KMS-11 (cell line): Measurements from ENCODE around the gene TRPM4.

Source experiments
- H2AFZ ChIP-seq: fragments of 200-600 bp; sonication (generic); 2 replicates; pipeline ENCODE4 v1.6.1; 2016; ENCODE audit warnings: antibody characterized with exemption, mixed run types, low read depth
- H3K27ac ChIP-seq: fragments of 200-600 bp; sonication (generic); 2 replicates; pipeline ENCODE4 v1.6.1; 2016; ENCODE audit warnings: mild to moderate bottlenecking, mixed run types
- H3K27me3 ChIP-seq: fragments of 200-600 bp; sonication (generic); 2 replicates; pipeline ENCODE4 v1.6.1; 2017; ENCODE audit warnings: mild to moderate bottlenecking, low read depth, mixed run types, moderate library complexity; ENCODE audit not compliant: insufficient read depth
- H3K36me3 ChIP-seq: fragments of 200-600 bp; sonication (generic); 2 replicates; pipeline ENCODE4 v1.6.1; 2017; ENCODE audit warnings: mild to moderate bottlenecking, mixed run types; ENCODE audit not compliant: insufficient read depth
- H3K4me1 ChIP-seq: fragments of 200-600 bp; sonication (generic); 2 replicates; pipeline ENCODE4 v1.6.1; 2016; ENCODE audit warnings: mild to moderate bottlenecking, low read depth, mixed run types; ENCODE audit not compliant: poor library complexity, severe bottlenecking
- H3K4me2 ChIP-seq: fragments of 200-600 bp; sonication (generic); 2 replicates; pipeline ENCODE4 v1.7.0; 2016; ENCODE audit warnings: mild to moderate bottlenecking, mixed run types
- H3K4me3 ChIP-seq: fragments of 200-600 bp; sonication (generic); IDR thresholded peaks from 2 replicates; pipeline ENCODE4 v1.6.1; 2017; ENCODE audit warnings: low read depth, low read length, mixed read lengths; ENCODE audit not compliant: insufficient read depth
- H3K79me2 ChIP-seq: fragments of 200-600 bp; sonication (generic); 2 replicates; pipeline ENCODE4 v1.6.1; 2016; ENCODE audit warnings: low read depth, mixed run types; ENCODE audit not compliant: insufficient read depth
- H3K9ac ChIP-seq: fragments of 200-600 bp; sonication (generic); 2 replicates; pipeline ENCODE4 v1.6.1; 2016; ENCODE audit warnings: mild to moderate bottlenecking, mixed run types
- H4K20me1 ChIP-seq: fragments of 200-600 bp; sonication (generic); 2 replicates; pipeline ENCODE4 v1.6.1; 2016; ENCODE audit warnings: mild to moderate bottlenecking, mixed run types; ENCODE audit not compliant: insufficient read depth
- CTCF ChIP-seq: fragments of 200-600 bp; sonication (generic); conservative IDR thresholded peaks from 2 replicates; pipeline ENCODE4 v1.6.1; 2017; ENCODE audit warnings: low read depth, mild to moderate bottlenecking, antibody characterized with exemption, low read length, moderate library complexity, mixed read lengths

Gene TRPM4

GRCh38 chr19:49127674-49128544, 29.7 kb upstream of the TRPM4 start:
- peaks cover 15% of the 10 kb centered on the region for H3K4me1 ChIP-seq
- H3K36me3 ChIP-seq, result no peaks in the 10 kb centered on the region
- peak overlapping the region; percentile 52 for H3K9ac ChIP-seq
- H4K20me1 ChIP-seq, result no peaks in the 10 kb centered on the region
- H3K27me3 ChIP-seq, result peaks cover 3% of the 10 kb centered on the region; the same call in 1 of the 2 replicates
- peak overlapping the region; percentile 99 for H2AFZ ChIP-seq
- TF ChIP-seq CTCF, result 0 out of 2 replicates have a peak, but pooled peaks have one; percentile 11
- peak overlapping the region; percentile 98 for H3K4me2 ChIP-seq
- peak overlapping the region; percentile 70 for H3K4me3 ChIP-seq
- no peak overlapping the region for H3K27ac ChIP-seq
- H3K79me2 ChIP-seq, result no peaks in the 10 kb centered on the region; the same call in 1 of the 2 replicates

GRCh38 chr19:49128545-49129237, 28.9 kb upstream of the TRPM4 start:
- H3K79me2 ChIP-seq, result no peaks in the 10 kb centered on the region; the same call in 1 of the 2 replicates
- H3K9ac ChIP-seq, result peak overlapping the region; percentile 52
- peak overlapping the region; percentile 16; the same call in 1 of the 2 replicates for H3K27ac ChIP-seq
- peak overlapping the region; percentile 98 for H3K4me2 ChIP-seq
- peak overlapping the region; percentile 70 for H3K4me3 ChIP-seq
- no peaks in the 10 kb centered on the region for H3K36me3 ChIP-seq
- H3K27me3 ChIP-seq, result peaks cover 3% of the 10 kb centered on the region; the same call in 1 of the 2 replicates
- peak overlapping the region; percentile 90 for H2AFZ ChIP-seq
- H3K4me1 ChIP-seq, result peaks cover 15% of the 10 kb centered on the region
- TF ChIP-seq CTCF, result no peak
- no peaks in the 10 kb centered on the region for H4K20me1 ChIP-seq

- H2AFZ ChIP-seq, result peak overlapping the region; percentile 90
- peaks cover 15% of the 10 kb centered on the region for H3K4me1 ChIP-seq
- H3K36me3 ChIP-seq, result no peaks in the 10 kb centered on the region
- H4K20me1 ChIP-seq, result no peaks in the 10 kb centered on the region
- H3K9ac ChIP-seq, result peak overlapping the region; percentile 52; the same call in 1 of the 2 replicates
- no peak for TF ChIP-seq CTCF
- H3K79me2 ChIP-seq, result no peaks in the 10 kb centered on the region; the same call in 1 of the 2 replicates
- H3K4me3 ChIP-seq, result peak overlapping the region; percentile 70
- H3K27me3 ChIP-seq, result peaks cover 1% of the 10 kb centered on the region; the same call in 1 of the 2 replicates
- H3K4me2 ChIP-seq, result peak overlapping the region; percentile 98
- no peak overlapping the region for H3K27ac ChIP-seq
These were observed 28.4 kb upstream of the TRPM4 start for GRCh38 chr19:49129238-49129583.

DNA sequence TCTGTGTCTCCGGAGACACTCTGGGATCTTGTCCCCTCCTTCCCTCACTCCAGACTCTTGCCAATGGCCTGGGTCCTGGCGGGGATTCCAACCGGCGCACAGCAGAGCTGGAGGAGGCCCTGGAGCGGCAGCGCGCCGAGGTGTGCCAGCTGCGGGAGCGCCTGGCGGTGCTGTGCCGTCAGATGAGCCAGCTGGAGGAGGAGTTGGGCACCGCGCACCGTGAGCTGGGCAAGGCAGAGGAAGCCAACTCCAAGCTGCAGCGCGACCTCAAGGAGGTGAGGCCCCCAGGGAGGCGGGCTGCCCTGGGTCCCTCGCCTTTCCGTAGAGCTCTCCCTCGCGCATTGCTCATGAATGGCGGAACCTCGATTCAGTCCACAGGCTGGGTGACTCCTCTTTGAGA, 27.3 kb upstream of the TRPM4 start:
- Histone ChIP-seq H3K4me3 (no peak overlapping the region), H3K4me1 (peaks cover 15% of the 10 kb centered on the region), H3K9ac (no peak overlapping the region), H3K4me2 (no peak overlapping the region), H3K27ac (no peak overlapping the region), H3K79me2 (no peaks in the 10 kb centered on the region; the same call in 1 of the 2 replicates), H3K36me3 (no peaks in the 10 kb centered on the region), H3K27me3 (no peaks in the 10 kb centered on the region), H4K20me1 (no peaks in the 10 kb centered on the region), H2AFZ (no peak overlapping the region)
- TF ChIP-seq CTCF, result no peak
